ENCODE measurements around the gene SLC26A1. TPM values are rescaled to one million over a fixed set of nuclear protein-coding genes. Genes with fewer than 3 reads are reported as not detected.

The SLC26A1 gene
- total RNA-seq, 1 donor from 2014 or later: not detected

DNA sequence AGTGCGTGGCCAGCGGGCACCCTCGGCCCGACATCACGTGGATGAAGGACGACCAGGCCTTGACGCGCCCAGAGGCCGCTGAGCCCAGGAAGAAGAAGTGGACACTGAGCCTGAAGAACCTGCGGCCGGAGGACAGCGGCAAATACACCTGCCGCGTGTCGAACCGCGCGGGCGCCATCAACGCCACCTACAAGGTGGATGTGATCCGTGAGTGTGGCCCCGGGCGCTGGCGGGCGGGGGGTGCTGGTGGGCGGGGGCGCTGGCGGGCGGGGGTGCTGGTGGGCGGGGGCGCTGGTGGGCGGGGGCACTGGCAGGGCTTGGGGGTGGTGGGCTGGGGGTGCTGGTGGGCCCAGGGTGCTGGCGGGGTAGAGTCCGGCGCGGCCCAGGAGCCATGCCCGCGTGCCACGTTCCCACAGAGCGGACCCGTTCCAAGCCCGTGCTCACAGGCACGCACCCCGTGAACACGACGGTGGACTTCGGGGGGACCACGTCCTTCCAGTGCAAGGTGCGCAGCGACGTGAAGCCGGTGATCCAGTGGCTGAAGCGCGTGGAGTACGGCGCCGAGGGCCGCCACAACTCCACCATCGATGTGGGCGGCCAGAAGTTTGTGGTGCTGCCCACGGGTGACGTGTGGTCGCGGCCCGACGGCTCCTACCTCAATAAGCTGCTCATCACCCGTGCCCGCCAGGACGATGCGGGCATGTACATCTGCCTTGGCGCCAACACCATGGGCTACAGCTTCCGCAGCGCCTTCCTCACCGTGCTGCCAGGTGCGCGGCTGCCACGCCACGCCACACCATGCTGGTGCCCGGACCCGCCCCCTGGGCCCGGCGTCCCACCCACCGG is 30.9 kb upstream of the SLC26A1 start:
- peaks cover 5% of the 10 kb centered on the region for H3K36me3 Mint-ChIP-seq
- no peak for TF ChIP-seq EZH2phosphoT487 (IDR thresholded peaks at IDR 0.05)
- Histone ChIP-seq H4K20me1 (ENCODE audit: low read depth) (peaks cover 22% of the 10 kb centered on the region), H3K4me1 (peaks cover 25% of the 10 kb centered on the region), H3K9ac (no peak overlapping the region), H3K27ac (no peak overlapping the region), H3F3A (ENCODE audit: low read depth) (peaks cover 5% of the 10 kb centered on the region), H3K9me3 (ENCODE audit: low read depth) (no peaks in the 10 kb centered on the region), H3K4me3 (no peak overlapping the region), H3K36me3 (no peaks in the 10 kb centered on the region), H3K79me2 (ENCODE audit: low read depth) (peaks cover under 1% of the 10 kb centered on the region), H2AFZ (replicated peaks) (no peak overlapping the region), H3K27me3 (no peaks in the 10 kb centered on the region), H3K4me2 (no peak overlapping the region)
- peaks cover 3% of the 10 kb centered on the region for H3K9me3 Mint-ChIP-seq
- no peak for DNase-seq (ENCODE audit: low spot score)
- H3K27me3 Mint-ChIP-seq (ENCODE audit: insufficient read depth, low read depth): peaks cover 5% of the 10 kb centered on the region
- H3K4me1 Mint-ChIP-seq: peaks cover 10% of the 10 kb centered on the region
- H3K27ac Mint-ChIP-seq: no peak overlapping the region
- no peak overlapping the region for H3K4me3 Mint-ChIP-seq

GRCh38 chr4:1023075-1023640 is 30.0 kb upstream of the SLC26A1 start:
- Histone ChIP-seq H3K9me3 (ENCODE audit: low read depth) (no peaks in the 10 kb centered on the region), H3K4me3 (no peak overlapping the region), H3K4me2 (no peak overlapping the region), H3K36me3 (no peaks in the 10 kb centered on the region), H4K20me1 (ENCODE audit: low read depth) (peaks cover 32% of the 10 kb centered on the region), H2AFZ (replicated peaks) (no peak overlapping the region), H3K27ac (no peak overlapping the region), H3K27me3 (no peaks in the 10 kb centered on the region), H3K4me1 (peaks cover 32% of the 10 kb centered on the region), H3K9ac (no peak overlapping the region), H3K79me2 (ENCODE audit: low read depth) (peaks cover 10% of the 10 kb centered on the region), H3F3A (ENCODE audit: low read depth) (peaks cover 5% of the 10 kb centered on the region)
- no peak overlapping the region for H3K27ac Mint-ChIP-seq
- no peak overlapping the region for H3K4me3 Mint-ChIP-seq
- TF ChIP-seq EZH2 (IDR thresholded peaks at IDR 0.05) (no peak), CTCF (IDR thresholded peaks at IDR 0.05) (no peak), EZH2phosphoT487 (IDR thresholded peaks at IDR 0.05) (no peak)
- DNase-seq (ENCODE audit: low spot score): no peak
- H3K9me3 Mint-ChIP-seq: peaks cover 3% of the 10 kb centered on the region
- H3K27me3 Mint-ChIP-seq (ENCODE audit: insufficient read depth, low read depth): peaks cover 5% of the 10 kb centered on the region
- peaks cover 11% of the 10 kb centered on the region for H3K4me1 Mint-ChIP-seq
- peaks cover 5% of the 10 kb centered on the region for H3K36me3 Mint-ChIP-seq

GRCh38 chr4:1022739-1023066 is 29.5 kb upstream of the SLC26A1 start:
- Histone ChIP-seq H3F3A (ENCODE audit: low read depth) (peaks cover 5% of the 10 kb centered on the region), H3K9ac (no peak overlapping the region), H3K4me3 (no peak overlapping the region), H3K36me3 (no peaks in the 10 kb centered on the region), H4K20me1 (ENCODE audit: low read depth) (peaks cover 36% of the 10 kb centered on the region), H3K27ac (no peak overlapping the region), H3K9me3 (ENCODE audit: low read depth) (no peaks in the 10 kb centered on the region), H2AFZ (replicated peaks) (no peak overlapping the region), H3K4me1 (peaks cover 32% of the 10 kb centered on the region), H3K4me2 (no peak overlapping the region), H3K27me3 (no peaks in the 10 kb centered on the region), H3K79me2 (ENCODE audit: low read depth) (peaks cover 11% of the 10 kb centered on the region)
- DNase-seq (ENCODE audit: low spot score): no peak
- Mint-ChIP-seq H3K27me3 (ENCODE audit: insufficient read depth, low read depth) (peaks cover 7% of the 10 kb centered on the region), H3K27ac (no peak overlapping the region), H3K9me3 (peaks cover 3% of the 10 kb centered on the region), H3K4me1 (peaks cover 15% of the 10 kb centered on the region), H3K36me3 (peaks cover 5% of the 10 kb centered on the region), H3K4me3 (no peak overlapping the region)
- TF ChIP-seq CTCF (IDR thresholded peaks at IDR 0.05) (no peak), EZH2 (IDR thresholded peaks at IDR 0.05) (no peak), EZH2phosphoT487 (IDR thresholded peaks at IDR 0.05) (no peak)
